Tracheal epithelial cell (primary cell): ENCODE data around the gene CSNK2B. TPM values are rescaled to one million over a fixed set of nuclear protein-coding genes. Genes with fewer than 3 reads are reported as not detected.

Experiments
- total RNA-seq: library from RNA; depleted of rRNA; stranded (reverse); fragments of >200 nt; gene quantifications from 2 replicates; pipeline ENCODE4 v1.2.1, GENCODE V29; 2014

The CSNK2B gene
- 84.2 and 103 TPM in 2 replicates for total RNA-seq

GRCh38 chr6:31665501-31666336 is at the start of gene CSNK2B:
Gene CSNK2B, plus strand, starts transcription at chr6:31666080. Its CDS starts 752 bp downstream, at chr6:31666832.

GRCh38 chr6:31620586-31621319 is 45.1 kb upstream of the CSNK2B start, which contains the start of gene PRRC2A:
Gene PRRC2A, plus strand, starts transcription at chr6:31620715. Its CDS starts 2,075 bp downstream, at chr6:31622790.

GRCh38 chr6:31655349-31656237 is 10.3 kb upstream of the CSNK2B start, which contains the start of gene APOM:
Gene APOM, plus strand, starts transcription at chr6:31655894. Its CDS starts 73 bp downstream, at chr6:31655967.

GRCh38 chr6:31660381-31661261 is 5.3 kb upstream of the CSNK2B start, which contains the start of gene C6orf47:
Gene C6orf47, minus strand, starts transcription at chr6:31660778. Its CDS starts 831 bp downstream, at chr6:31659947.

GRCh38 chr6:31664790-31665500 is 935 bp upstream of the CSNK2B start, which contains the start of gene GPANK1:
Gene GPANK1, minus strand, starts transcription at chr6:31664997. Its CDS starts 519 bp downstream, at chr6:31664478.

GRCh38 chr6:31669676-31670075 is 3.8 kb downstream of the CSNK2B start, which contains the start of gene LY6G5B:
Gene LY6G5B, plus strand, starts transcription at chr6:31669976. Its CDS starts 975 bp downstream, at chr6:31670951.

GRCh38 chr6:31680226-31681134 is 14.6 kb downstream of the CSNK2B start, which contains the start of gene LY6G5C:
Gene LY6G5C, minus strand, starts transcription at chr6:31681067. Its CDS starts 694 bp downstream, at chr6:31680373.

GRCh38 chr6:31702819-31703716 is 37.2 kb downstream of the CSNK2B start, which contains the start of gene ABHD16A:
Gene ABHD16A, minus strand, starts transcription at chr6:31703324. Its CDS starts 43 bp downstream, at chr6:31703281.

GRCh38 chr6:31706599-31706998 is 40.7 kb downstream of the CSNK2B start, which contains the start of gene LY6G6F:
Gene LY6G6F, plus strand, starts transcription at chr6:31706866. Its CDS starts 41 bp downstream, at chr6:31706907.

GRCh38 chr6:31715022-31715958 is 49.4 kb downstream of the CSNK2B start, which contains the start of gene LY6G6D:
Gene LY6G6D, plus strand, starts transcription at chr6:31715348. Its CDS starts 8 bp downstream, at chr6:31715356.

Other genes starting within 250 kb of the CSNK2B start
- gene MICB, start 167.9 kb upstream of the CSNK2B start, total RNA-seq = 4.7 and 9.9 TPM in 2 replicates
- gene MCCD1, start 137.1 kb upstream of the CSNK2B start, total RNA-seq = not detected in 2 replicates
- 279 and 313 TPM in 2 replicates for gene DDX39B, start 124.1 kb upstream of the CSNK2B start, total RNA-seq
- 0.21 and 1.2 TPM in 2 replicates for gene ATP6V1G2, start 119.5 kb upstream of the CSNK2B start, total RNA-seq
- 43.6 and 54.6 TPM in 2 replicates for gene NFKBIL1, start 118.5 kb upstream of the CSNK2B start, total RNA-seq
- not detected in 2 replicates for gene LTA, start 93.8 kb upstream of the CSNK2B start, total RNA-seq
- 4.3 TPM in 1 of 2 replicates, not detected in the other for gene TNF, start 90.5 kb upstream of the CSNK2B start, total RNA-seq
- gene LTB, start 83.7 kb upstream of the CSNK2B start, total RNA-seq = 6.7 TPM in 1 of 2 replicates, not detected in the other
- gene LST1, start 79.8 kb upstream of the CSNK2B start, total RNA-seq = not detected in 2 replicates
- gene NCR3, start 73.1 kb upstream of the CSNK2B start, total RNA-seq = not detected in 2 replicates
- gene AIF1, start 50.8 kb upstream of the CSNK2B start, total RNA-seq = not detected in 2 replicates
- gene PRRC2A, start 45.4 kb upstream of the CSNK2B start, total RNA-seq = 23.6 and 35.6 TPM in 2 replicates
- gene BAG6, start 13.4 kb upstream of the CSNK2B start, total RNA-seq = 128 and 161 TPM in 2 replicates
- gene APOM, start 10.2 kb upstream of the CSNK2B start, total RNA-seq = 0.96 and 1.3 TPM in 2 replicates
- 26.7 and 27.1 TPM in 2 replicates for gene C6orf47, start 5.3 kb upstream of the CSNK2B start, total RNA-seq
- gene GPANK1, start 1.1 kb upstream of the CSNK2B start, total RNA-seq = 7.0 and 12.0 TPM in 2 replicates
- under 0.01 and 0.43 TPM in 2 replicates for gene LY6G5B, start 3.9 kb downstream of the CSNK2B start, total RNA-seq
- not detected in 2 replicates for gene LY6G5C, start 15.0 kb downstream of the CSNK2B start, total RNA-seq
- 25.2 and 40.2 TPM in 2 replicates for gene ABHD16A, start 37.2 kb downstream of the CSNK2B start, total RNA-seq
- gene LY6G6F, start 40.8 kb downstream of the CSNK2B start, total RNA-seq = not detected in 2 replicates
- gene LY6G6D, start 49.3 kb downstream of the CSNK2B start, total RNA-seq = not detected in 2 replicates
- not detected in 2 replicates for gene LY6G6C, start 55.7 kb downstream of the CSNK2B start, total RNA-seq
- gene MPIG6B, start 57.3 kb downstream of the CSNK2B start, total RNA-seq = not detected in 2 replicates
- gene DDAH2, start 63.2 kb downstream of the CSNK2B start, total RNA-seq = 11.5 and 45.8 TPM in 2 replicates
- gene CLIC1, start 70.5 kb downstream of the CSNK2B start, total RNA-seq = 454 and 1,059 TPM in 2 replicates
- gene MSH5, start 73.9 kb downstream of the CSNK2B start, total RNA-seq = 4.3 and 5.8 TPM in 2 replicates
- not detected in 2 replicates for gene SAPCD1, start 96.6 kb downstream of the CSNK2B start, total RNA-seq
- 0.43 and 0.48 TPM in 2 replicates for gene VWA7, start 111.2 kb downstream of the CSNK2B start, total RNA-seq
- gene VARS1, start 129.7 kb downstream of the CSNK2B start, total RNA-seq = 61.0 and 64.8 TPM in 2 replicates
- 34.2 and 39.0 TPM in 2 replicates for gene LSM2, start 140.9 kb downstream of the CSNK2B start, total RNA-seq
- 0.64 and 0.72 TPM in 2 replicates for gene HSPA1L, start 149.2 kb downstream of the CSNK2B start, total RNA-seq
- 124 and 172 TPM in 2 replicates for gene HSPA1A, start 149.5 kb downstream of the CSNK2B start, total RNA-seq
- 268 TPM in 2 replicates for gene HSPA1B, start 161.7 kb downstream of the CSNK2B start, total RNA-seq
- gene NEU1, start 196.7 kb downstream of the CSNK2B start, total RNA-seq = 70.3 and 75.4 TPM in 2 replicates
- gene SLC44A4, start 212.9 kb downstream of the CSNK2B start, total RNA-seq = 3.8 and 8.2 TPM in 2 replicates
- 25.6 and 28.4 TPM in 2 replicates for gene EHMT2, start 231.6 kb downstream of the CSNK2B start, total RNA-seq
- 0.72 and 3.0 TPM in 2 replicates for gene ZBTB12, start 236.0 kb downstream of the CSNK2B start, total RNA-seq